Raji (cell line): Measurements from ENCODE around the gene FAM24B.

Experiments
- POLR2A ChIP-seq: IDR thresholded peaks from 2 replicates; pipeline ENCODE4 v1.6.1; 2011; ENCODE audit warnings: low read depth, low read length, control low read depth; ENCODE audit not compliant: insufficient read depth

FAM24B gene

GRCh38 chr10:122879339-122880273, at the start of gene FAM24B:
Gene FAM24B (minus strand): TSS chr10:122879581. CDS start chr10:122850515, 29,066 bp downstream.
- no peak for TF ChIP-seq POLR2A

GRCh38 chr10:122915700-122916099, 36.3 kb upstream of the FAM24B start:
- no peak for TF ChIP-seq POLR2A

GRCh38 chr10:122911889-122912484, 32.6 kb upstream of the FAM24B start:
- no peak for TF ChIP-seq POLR2A

- no peak for TF ChIP-seq POLR2A
Observed at GRCh38 chr10:122910310-122910709, 30.9 kb upstream of the FAM24B start, which contains the start of gene FAM24A. Gene FAM24A (plus strand): TSS chr10:122910610. CDS start chr10:122911635, 1,025 bp downstream.

- no peak for TF ChIP-seq POLR2A
Observed at GRCh38 chr10:122894261-122894944, 15.0 kb upstream of the FAM24B start.

- TF ChIP-seq POLR2A, result no peak
Observed at GRCh38 chr10:122884166-122884565, 4.8 kb upstream of the FAM24B start.

- no peak for TF ChIP-seq POLR2A
Observed at GRCh38 chr10:122882766-122883165, 3.4 kb upstream of the FAM24B start.

- TF ChIP-seq POLR2A, result no peak
Observed at GRCh38 chr10:122878799-122879338, 512 bp downstream of the FAM24B start.

GRCh38 chr10:122877264-122877663, 2.1 kb downstream of the FAM24B start:
- TF ChIP-seq POLR2A, result no peak

- TF ChIP-seq POLR2A, result no peak
Observed at GRCh38 chr10:122876467-122876855, 2.9 kb downstream of the FAM24B start.

- no peak for TF ChIP-seq POLR2A
Observed at GRCh38 chr10:122875843-122876466, 3.4 kb downstream of the FAM24B start.

- no peak for TF ChIP-seq POLR2A
Observed at GRCh38 chr10:122864901-122865300, 14.5 kb downstream of the FAM24B start.

- no peak for TF ChIP-seq POLR2A
Observed at GRCh38 chr10:122864194-122864592, 15.2 kb downstream of the FAM24B start.

- no peak for TF ChIP-seq POLR2A
Observed at GRCh38 chr10:122863216-122864193, 15.9 kb downstream of the FAM24B start.
